Nucleus accumbens (tissue), 56 donors: ENCODE measurements around the gene DYNLT1.
"Not testable (repeated sequence)": the region's sequence is repeated elsewhere in the genome, so short reads cannot be mapped to it uniquely, and the experiment has no call there.

Experiments used
- DNase-seq, 56 donors: peaks; one replicate each; lab custom pipeline; 2025; lab: John Stamatoyannopoulos, UW

Gene DYNLT1

DNA sequence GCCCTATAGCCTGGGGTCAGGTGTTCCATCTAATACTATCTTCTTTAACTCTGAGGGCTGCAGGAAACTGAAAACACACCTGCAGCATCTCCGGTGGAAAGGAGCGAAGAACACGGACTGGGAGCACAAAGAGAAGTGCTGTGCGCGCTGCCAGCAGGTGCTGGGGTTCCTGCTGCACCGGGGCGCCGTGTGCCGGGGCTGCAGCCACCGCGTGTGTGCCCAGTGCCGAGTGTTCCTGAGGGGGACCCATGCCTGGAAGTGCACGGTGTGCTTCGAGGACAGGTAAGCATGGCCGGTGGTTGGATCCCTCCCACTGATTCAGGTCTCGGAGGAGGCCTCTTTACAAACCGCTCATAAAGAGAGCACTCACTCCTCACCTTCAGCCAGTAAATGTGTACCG, 20.8 kb upstream of the DYNLT1 start:
- DNase-seq = no peak

DNA sequence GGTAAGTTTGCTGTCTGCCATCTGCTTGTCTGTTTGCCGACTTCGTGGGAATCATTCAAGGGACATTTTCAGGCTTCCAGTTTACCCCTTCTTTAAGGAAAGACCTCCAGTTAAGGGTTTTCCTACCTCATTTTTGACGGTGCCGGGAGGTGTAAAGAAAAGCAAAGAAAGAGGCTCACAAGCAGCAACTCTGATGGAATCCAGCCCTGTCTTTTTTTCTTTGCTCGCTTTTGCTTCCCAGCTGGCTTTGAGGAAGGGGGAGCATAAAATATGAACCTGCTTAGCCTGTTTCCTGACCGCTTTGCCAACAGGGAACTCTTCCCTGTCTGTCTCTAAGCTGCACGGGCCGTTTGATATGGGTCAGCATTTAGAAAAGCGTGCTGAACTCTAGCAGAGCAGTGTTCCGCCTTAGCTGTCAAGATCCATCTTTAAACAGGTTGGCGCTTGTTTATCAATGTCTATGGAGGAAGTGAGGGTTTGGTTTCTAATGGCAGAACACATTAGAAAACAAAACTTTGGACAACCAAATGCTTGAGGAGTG, 19.2 kb upstream of the DYNLT1 start:
- no peak for DNase-seq

DNA sequence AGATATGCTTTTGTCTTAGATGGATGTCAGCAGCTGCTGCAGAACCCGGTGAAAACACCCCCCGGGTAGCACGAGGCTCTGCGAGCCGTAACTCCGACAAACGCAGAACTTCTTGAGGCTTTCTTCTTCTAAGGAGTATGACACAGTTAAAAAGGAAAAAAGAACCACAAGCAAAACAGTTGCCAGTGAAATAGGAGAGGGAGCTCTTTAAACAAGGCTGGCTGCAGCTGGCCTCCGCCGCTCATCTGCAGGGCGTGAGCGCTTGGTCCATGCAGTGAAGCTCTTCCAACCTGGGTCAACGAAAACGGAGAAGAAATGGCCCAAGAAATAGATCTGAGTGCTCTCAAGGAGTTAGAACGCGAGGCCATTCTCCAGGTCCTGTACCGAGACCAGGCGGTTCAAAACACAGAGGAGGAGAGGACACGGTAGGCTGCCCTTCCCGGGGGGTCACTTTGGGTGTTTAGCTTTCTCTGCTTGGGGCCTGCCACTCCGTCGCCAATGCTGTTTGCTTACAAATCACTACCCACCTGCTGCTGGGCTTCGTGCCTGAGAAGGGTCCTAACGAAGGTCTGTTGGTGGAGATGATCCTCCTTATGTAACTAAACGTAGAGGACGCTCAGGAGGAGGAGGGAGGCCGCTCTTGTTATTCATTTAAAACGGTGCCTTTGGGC, 18.5 kb upstream of the DYNLT1 start:
- no peak for DNase-seq

DNA sequence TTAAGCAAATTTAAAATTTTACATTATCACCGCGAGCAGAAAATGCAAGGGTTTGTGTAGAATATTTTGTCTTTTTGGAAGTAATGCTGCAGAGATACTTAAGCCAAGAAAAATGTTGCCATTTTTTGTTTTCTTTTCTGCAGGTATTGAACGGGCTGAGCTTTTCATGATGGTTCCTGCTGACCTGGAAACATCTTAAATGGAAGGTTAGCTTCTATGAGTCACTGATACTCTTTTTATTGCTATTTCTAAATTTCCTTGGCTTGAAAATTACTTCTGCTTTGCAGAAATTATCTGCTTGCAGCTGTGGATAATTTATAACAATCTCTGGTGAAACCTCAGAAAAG, 18.0 kb upstream of the DYNLT1 start:
- no peak for DNase-seq

DNA sequence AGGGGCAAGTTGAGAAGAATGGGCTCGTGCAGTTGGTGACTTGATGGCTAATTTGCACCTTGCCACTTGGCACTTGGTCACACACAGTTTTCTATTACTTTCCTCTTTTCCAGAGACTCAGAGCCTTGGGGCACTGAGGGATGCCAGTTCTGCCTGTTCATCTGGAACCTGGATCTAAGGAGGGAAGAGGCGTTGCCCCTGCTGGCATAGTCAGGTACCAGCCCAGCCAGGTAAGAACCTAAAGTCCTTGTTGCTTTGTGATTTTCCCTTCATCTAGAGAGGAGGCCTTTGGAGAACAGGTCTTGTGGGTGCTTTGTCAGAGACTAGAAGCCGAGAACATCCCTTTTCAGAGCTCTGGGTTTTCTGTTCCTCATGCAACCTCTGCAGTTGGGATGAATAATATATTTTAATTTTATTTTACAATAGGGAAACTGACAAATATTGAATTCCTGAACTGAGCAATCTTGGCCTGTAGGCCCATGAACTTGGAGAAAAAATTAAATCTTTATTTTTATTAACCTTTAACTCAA, 16.7 kb upstream of the DYNLT1 start:
- DNase-seq = no peak

DNA sequence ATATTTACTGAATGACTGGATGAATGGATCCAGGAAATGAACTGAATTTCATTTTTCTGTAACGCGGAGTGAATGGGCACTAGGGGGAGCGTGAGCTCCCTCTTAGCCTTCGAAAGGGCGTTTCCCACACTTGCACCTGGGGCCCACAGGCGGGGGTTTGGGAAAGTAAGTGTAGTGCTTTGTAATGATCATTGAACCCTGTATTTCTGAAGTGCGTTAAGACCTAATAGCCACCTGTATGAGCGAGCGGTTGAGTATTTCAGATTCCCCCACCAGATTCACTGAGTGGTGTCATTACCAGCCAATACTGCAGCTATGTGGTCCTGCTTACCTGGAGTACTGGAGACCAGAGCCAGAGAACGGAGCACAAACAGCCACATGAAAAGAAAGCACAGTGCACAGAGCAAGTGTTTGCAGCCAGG, 15.8 kb upstream of the DYNLT1 start:
- DNase-seq = no peak

DNA sequence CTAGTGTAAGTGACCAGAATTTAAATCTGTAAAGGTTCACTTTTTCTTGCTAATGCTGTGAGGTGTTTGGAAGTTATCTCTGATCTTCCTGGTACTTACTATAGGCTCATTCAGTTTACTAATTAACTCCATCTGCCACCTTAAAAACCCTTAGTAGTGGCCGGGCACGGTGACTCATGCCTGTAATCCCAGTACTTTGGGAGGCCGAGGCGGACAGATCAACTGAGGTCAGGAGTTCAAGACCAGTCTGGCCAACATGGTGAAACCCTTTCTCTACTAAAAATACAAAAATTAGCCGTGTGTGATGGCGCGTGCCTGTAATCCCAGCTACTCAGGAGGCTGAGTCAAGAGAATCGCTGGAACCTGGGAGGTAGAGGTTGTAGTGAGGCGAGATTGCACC, 12.4 kb upstream of the DYNLT1 start:
- DNase-seq = not testable (repeated sequence)

DNA sequence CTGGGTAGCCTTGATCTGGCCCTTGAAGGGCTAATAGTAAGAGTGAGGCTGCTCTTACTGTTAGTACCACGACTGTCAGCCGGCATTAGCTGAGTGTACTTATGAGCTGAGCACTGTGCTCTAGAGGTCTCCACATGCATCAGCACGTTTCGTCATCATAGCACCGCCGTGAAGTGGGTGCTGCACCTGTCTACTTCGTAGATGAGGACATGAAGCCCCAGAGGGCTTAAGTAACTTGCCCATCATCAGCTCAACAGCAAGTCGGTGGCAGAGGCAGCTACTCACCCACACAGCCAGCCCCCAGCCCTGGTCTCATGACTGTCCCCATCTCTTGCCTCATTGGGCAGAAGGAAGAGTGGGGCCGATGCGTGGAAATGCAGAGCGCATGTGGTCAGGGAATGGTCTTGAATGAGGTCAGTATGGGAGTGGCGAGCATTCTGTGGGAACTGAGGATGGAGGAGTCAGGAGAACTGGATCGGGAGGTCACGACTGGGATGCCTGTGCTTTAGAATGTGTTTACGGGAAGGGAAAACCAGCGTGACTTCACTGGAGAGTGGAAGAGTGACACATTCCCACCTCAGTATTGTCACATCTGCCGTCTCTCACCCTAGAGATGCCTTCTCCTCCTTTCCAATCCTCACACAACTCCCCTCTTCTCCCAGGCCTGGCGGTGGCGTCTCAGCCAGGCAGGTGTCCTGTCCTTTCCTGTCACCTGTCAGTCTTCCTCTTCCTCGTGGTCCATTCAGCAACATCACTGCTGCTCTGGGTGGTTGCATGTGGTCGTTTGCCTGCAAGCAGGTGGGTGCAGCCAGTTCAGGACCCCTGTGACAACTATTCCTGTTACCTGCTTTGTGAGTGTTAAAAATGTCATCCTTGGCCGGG, 11.3 kb upstream of the DYNLT1 start:
- DNase-seq = no peak

DNA sequence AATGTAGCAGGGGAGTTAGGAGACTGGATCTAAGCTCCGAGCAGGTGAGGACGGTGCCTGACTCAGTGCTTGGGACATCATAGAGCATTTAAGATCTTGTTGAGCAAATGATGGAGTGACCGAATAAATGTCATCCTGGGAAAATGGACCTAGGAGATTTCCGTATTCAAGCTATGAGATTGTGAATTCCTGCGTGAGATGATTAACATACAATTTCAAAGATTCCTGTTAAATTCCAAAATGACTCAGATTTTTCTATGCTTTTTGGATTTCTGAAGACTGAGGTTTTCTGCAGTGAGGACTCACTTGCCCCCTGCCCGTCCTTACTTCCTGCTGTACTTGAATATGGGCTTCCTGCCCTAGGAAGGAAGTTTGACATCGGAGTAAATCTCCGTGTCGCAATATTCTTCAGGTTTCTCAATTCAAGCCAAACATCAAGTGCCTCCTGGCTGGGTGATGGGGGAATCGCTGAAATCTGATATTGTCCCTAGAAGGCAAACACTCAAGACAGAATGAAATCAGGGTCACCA, 10.5 kb upstream of the DYNLT1 start:
- DNase-seq = no peak

DNA sequence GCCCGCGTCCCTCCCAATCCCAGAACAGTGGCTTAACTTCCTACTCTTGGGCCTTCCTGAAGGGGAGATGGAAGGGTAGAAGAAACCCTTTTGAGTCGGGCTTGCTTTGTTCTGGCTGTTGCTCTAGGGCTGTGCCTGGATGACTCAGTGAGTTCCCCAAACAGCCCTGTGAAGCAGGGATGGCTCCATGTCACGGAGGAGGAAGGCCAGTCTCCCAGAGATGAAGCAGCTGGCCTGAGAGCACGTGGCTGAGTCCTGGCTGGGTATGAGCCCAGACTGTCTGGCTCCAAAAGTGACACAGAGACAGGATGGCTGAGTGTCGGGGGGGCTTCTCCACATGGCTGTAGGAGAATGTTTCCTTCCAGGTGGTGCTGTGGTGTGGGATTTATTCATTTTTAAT, 10.0 kb upstream of the DYNLT1 start:
- peak in 34 of 56 donors; percentile 8 to 76 (median 25) for DNase-seq

DNA sequence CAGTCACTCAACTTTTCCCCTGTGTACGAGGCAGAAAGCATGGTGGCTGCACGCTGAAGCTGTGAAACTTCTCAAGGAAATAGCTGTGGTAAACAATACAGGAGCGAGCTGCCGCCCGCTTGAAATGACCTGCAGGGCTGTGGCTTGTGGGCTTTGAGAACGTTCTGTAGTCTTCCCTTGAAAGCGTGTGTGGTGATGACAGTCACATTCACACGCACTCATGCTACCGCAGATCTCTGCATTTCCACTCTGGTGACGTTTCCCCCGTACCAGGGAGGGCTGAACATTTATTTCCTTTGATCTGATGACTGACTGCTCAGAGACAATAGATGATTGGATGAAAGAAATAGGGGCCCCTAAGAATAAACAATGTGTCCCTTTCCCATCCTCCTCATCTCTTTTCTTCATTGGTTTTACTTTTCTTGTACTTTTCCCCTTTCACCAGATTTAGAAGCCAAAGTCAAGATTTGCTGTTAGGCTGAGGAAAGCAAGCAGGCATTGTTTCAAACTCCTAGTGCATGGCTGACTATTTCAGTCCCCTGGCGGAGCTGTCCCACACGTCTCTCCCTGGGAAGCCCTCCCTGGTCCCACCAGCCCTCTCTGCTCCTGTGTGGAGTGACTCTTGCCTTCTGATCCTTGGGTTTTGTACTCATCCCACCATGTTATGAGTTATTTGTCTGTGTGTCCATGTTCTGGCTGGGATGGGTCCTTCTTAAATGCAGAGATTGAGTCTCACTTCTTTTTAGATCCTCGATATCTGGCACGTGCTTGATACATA, 9.2 kb upstream of the DYNLT1 start:
- peak in 2 of 56 donors; percentile 16 to 17 for DNase-seq

DNA sequence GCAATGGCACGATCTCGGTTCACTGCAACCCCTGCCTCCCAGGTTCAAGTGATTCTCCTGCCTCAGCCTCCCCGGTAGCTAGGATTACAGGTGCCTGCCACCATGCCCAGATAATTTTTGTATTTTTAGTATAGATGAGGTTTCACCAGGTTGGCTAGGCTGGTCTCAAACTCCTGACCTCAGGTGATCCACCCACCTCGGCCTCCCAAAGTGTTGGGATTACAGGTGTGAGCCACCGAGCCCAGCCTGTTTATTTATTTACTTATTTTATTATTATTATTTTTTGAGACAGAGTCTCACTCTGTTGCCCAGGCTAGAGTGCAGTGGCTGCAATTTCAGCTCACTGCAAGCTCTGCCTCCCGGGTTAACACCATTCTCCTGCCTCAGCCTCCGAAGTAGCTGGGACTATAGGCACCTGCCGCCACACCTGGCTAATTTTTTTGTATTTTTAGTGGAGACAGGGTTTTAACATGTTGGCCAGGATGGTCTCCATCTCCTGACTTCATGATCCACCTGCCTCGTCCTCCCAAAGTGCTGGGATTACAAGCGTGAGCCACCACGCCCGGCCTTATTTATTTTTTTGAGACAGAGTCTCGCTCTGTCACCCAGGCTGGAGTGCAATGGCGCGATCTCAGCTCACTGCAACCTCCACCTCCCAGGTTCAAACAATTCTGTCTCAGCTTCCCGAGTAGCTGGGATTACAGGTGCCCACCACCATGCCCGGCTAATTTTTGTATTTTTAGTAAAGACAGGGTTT, 7.6 kb upstream of the DYNLT1 start:
- not testable (repeated sequence) for DNase-seq

DNA sequence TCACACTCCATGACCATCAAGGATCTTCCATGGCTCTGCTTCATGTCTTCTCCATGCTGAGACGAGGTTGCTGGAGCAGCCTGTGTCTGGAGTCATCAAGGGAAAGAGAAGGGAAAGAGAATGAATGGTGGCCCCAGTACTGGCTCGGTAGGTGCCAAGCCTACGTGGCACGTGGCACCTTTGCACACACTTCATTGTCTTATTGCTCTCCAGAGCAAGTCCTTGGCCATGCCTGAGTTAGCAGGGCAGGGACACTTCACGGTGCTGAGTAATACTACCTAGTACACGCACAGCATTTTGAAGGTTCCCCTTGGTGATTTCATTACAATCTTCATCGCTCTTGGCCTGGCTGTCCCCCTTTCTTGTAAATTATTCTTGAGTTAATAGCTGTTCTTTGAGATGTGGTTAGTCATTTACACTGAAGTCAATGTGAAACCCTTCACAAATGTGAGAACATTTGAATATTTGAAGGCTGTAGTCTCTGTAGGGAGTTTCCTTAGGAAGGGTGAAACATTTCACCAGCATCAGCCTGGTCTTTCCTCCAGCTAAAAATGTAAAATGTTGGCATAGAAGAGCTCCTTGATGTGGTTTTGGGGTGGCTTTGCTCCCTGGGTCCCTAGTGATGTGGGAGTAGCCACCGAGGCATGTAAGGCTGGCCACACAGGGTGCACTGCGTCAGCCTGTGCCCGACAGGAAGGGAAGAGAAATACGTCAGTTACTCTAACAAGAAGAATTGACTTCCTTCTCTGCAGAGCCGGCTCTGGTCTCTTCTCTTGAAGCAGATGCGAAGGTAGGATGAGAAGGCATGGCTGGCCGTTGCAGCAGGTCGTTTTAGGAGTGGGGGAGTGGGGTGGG, 5.0 kb upstream of the DYNLT1 start, which contains the start of gene SYTL3:
Gene SYTL3, plus strand, starts transcription at position 766 of the 855 bp plus-strand sequence. CDS start 13,215 bp downstream, outside the sequence.
- DNase-seq = peak in 12 of 56 donors; percentile 7 to 39 (median 16)

DNA sequence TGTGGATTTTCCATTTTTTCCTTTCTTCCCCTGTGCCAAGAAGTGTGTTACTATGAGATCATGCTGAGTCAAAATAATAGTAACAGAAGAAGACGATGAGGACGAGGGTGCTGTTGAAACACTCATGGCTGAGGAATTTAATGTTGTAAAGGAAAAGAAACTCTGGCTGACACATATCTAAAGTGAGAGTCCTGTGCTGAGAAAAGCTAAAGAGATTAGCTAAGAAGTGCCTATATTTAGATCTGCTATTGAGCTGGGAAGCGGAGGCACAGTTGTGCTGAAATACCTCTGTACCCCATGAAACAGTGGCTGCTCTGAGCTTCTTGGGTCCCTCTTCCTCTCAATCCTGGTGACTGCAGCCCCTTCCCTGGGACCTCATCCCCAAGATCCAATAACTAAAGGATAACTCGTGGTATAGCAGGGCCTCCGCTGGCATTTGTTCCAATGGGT, 4.2 kb upstream of the DYNLT1 start:
- DNase-seq = peak in 1 of 56 donors; percentile 14

DNA sequence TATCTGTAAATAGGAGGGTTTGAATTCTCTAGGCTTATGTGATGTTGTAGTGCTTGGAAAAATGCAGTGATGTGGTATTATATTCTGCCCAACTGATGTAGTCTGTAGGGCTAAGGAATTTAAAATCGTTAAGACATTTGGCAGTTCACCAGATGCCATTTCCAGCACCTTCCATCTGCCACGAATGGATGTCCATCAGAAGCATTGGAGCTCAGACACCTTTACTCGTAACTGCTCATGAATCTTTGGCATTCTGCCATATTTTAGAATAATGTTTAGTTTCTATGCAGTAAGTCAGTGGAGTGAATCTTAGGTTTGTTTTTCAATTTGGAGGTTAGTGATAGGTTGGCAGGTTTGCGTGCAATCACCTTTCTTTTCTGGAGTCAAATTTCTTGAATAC, 3.0 kb upstream of the DYNLT1 start:
- no peak for DNase-seq

DNA sequence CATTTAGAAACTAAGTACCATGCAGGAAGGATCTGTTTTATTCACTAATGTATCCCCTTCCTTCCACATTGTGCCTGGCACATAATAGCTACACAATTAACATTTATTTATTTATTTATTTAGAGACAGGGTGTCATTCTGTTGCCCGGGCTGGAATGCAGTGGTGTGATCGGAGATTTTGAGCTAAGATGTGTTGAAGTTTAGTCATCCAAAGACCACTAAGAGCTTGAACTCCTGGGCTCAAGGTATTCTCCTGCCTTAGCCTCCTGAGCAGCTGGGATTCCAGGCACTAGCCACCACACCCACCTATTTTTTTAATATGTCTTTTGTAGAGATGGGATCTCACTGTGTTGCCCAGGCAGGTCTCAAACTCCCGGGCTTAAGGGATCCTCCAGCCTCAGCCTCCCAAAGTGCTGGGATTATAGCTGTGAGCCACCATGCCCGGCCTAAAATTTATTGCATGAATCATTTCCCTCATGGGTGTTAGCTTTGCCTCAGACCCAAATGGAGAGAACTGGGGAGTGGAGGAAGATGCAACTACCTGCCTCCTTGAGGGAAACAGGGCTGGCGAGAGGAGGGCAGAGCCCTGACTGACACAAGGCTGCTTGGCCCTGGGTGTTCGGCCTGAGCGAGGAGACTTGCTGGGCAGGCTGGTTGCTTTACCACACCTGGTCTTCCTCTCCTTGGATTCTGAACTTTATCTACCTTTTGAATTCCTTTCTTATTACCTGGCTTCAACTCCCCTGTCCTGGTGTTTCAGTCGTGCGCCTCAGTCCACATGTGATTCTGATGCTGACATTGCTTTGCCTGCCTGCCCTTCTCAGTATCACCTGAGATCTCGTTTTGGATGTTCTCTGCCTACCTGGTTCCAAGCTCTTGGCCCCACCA, 1.7 kb upstream of the DYNLT1 start:
- no peak for DNase-seq
